HFF-Myc (cell line): ENCODE results near the gene LRRC3.
"Not testable (repeated sequence)": the region's sequence is repeated elsewhere in the genome, so short reads cannot be mapped to it uniquely, and the experiment has no call there.

Source experiments
- DNase-seq: peaks from one replicate; pipeline ENCODE4 v3.0.0-alpha.2; 2011; ENCODE audit warnings: low read depth; ENCODE audit errors: extremely low read depth
- H3K4me3 ChIP-seq: replicated peaks from 2 replicates; pipeline ENCODE4 v1.5.1; 2011; ENCODE audit warnings: low read depth, mild to moderate bottlenecking, control low read depth, low read length
- CTCF ChIP-seq: IDR thresholded peaks from 2 replicates; pipeline ENCODE4 v1.5.1; 2012; ENCODE audit warnings: mild to moderate bottlenecking, low read depth, low read length, control low read depth; ENCODE audit errors: missing control alignments

The LRRC3 gene

GRCh38 chr21:44502171-44502958 lies 47.1 kb downstream of the LRRC3 start:
- no peak for TF ChIP-seq CTCF
- no peak for DNase-seq

GRCh38 chr21:44503006-44503889 lies 47.9 kb downstream of the LRRC3 start:
- not testable (repeated sequence) for DNase-seq, H3K4me3 ChIP-seq

More at GRCh38 chr21:44502171-44502958, 47.1 kb downstream of the LRRC3 start:
- H3K4me3 ChIP-seq = no peak overlapping the region

GRCh38 chr21:44503901-44504399 lies 48.6 kb downstream of the LRRC3 start:
- no peak overlapping the region for H3K4me3 ChIP-seq
- no peak for DNase-seq
- no peak for TF ChIP-seq CTCF

- DNase-seq = no peak
- TF ChIP-seq CTCF = no peak
- H3K4me3 ChIP-seq = no peak overlapping the region
Observed at GRCh38 chr21:44505673-44506278, 50.5 kb downstream of the LRRC3 start.

- no peak for TF ChIP-seq CTCF
- H3K4me3 ChIP-seq = no peak overlapping the region
- DNase-seq = no peak
Observed at GRCh38 chr21:44506279-44507255, 51.3 kb downstream of the LRRC3 start.

GRCh38 chr21:44507673-44508425 lies 52.5 kb downstream of the LRRC3 start:
- DNase-seq = no peak
- TF ChIP-seq CTCF = no peak

More at GRCh38 chr21:44507673-44508425, 52.5 kb downstream of the LRRC3 start:
- no peak overlapping the region for H3K4me3 ChIP-seq
